ENCODE measurements around the gene SH3RF3. TPM values are rescaled to one million over a fixed set of nuclear protein-coding genes. Genes with fewer than 3 reads are reported as not detected.

The SH3RF3 gene
- total and polyA plus RNA-seq, 10 of the 15 experiments (the other 5 are each of a cell fraction or from before 2014, with no cell fraction given), result 0.08 to 8.8 (median 2.3) TPM

GRCh38 chr2:109306190-109306589 is 177.2 kb downstream of the SH3RF3 start:
- Histone ChIP-seq H3K36me3 (ENCODE audit: control insufficient read depth in 2 of 2, insufficient read depth in 2 of 2, low read length in 1 of 2) (no peaks in the 10 kb centered on the region), H3K79me2 (ENCODE audit: control insufficient read depth, insufficient read depth, low read length) (no peaks in the 10 kb centered on the region), H3K4me2 (ENCODE audit: control insufficient read depth, insufficient read depth) (no peak overlapping the region), H3K9ac (ENCODE audit: control insufficient read depth, insufficient read depth, low read length) (no peak overlapping the region), H3K27me3 (replicated peaks in 1 of 2; ENCODE audit: control insufficient read depth in 2 of 2, insufficient read depth in 2 of 2, low read length in 1 of 2) (no peaks in the 10 kb centered on the region), H3K4me1 (ENCODE audit: control insufficient read depth, insufficient read depth, low read length) (no peaks in the 10 kb centered on the region), H3K9me3 (replicated peaks; ENCODE audit: control insufficient read depth, insufficient read depth, low read length) (no peaks in the 10 kb centered on the region), H3K4me3 (no peak overlapping the region), H3K27ac (ENCODE audit: control insufficient read depth, insufficient read depth) (no peak overlapping the region), H4K20me1 (ENCODE audit: control insufficient read depth, insufficient read depth) (no peaks in the 10 kb centered on the region), H2AFZ (ENCODE audit: control insufficient read depth, low read depth, low read length) (no peak overlapping the region)
- WGBS (ENCODE audit: insufficient coverage, insufficient replicate concordance, low lambda C conversion rate, missing lambda C conversion rate), result 65% methylated on average over 10 of the region's 10 CpGs
- ChIA-PET RAD21 (ENCODE audit: unreplicated experiment) (no interaction called here), CTCF (interaction anchor here (1.0 kb wide), 1 partner anchor 30 kb away, joined by 3 read pairs; no protein-coding TSS in a partner anchor), POLR2A (no interaction called here), SMC1A (ENCODE audit: uncharacterized antibody, unreplicated experiment) (no interaction called here)
- DNase-seq (ENCODE audit: low read depth, low spot score) (no peak), ATAC-seq (no peak), FAIRE-seq (no peak)
- TF ChIP-seq, protein P1, sequence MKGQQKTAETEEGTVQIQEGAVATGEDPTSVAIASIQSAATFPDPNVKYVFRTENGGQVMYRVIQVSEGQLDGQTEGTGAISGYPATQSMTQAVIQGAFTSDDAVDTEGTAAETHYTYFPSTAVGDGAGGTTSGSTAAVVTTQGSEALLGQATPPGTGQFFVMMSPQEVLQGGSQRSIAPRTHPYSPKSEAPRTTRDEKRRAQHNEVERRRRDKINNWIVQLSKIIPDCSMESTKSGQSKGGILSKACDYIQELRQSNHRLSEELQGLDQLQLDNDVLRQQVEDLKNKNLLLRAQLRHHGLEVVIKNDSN (IDR thresholded peaks at IDR 0.05; ENCODE audit: borderline replicate concordance, extremely low read length, insufficient read depth, low read depth, low read length), result no peak
- no peak for TF ChIP-seq POU2F2 (IDR thresholded peaks at IDR 0.05; ENCODE audit: borderline replicate concordance, low read depth, low read length)
- intact Hi-C loops (cut with micrococcal nuclease; ENCODE audit: unreplicated experiment) (no loop called here), in situ Hi-C loops (cut with MboI) (no loop called here)
- BruUV-seq (replicated peaks), result no TSS peak

- intact Hi-C loops (cut with micrococcal nuclease; ENCODE audit: unreplicated experiment) (no loop called here), in situ Hi-C loops (cut with MboI) (no loop called here)
- POLR2A ChIA-PET, result no interaction called here
- RAD21 ChIA-PET (ENCODE audit: unreplicated experiment), result no interaction called here
- 3% methylated on average over 5 of the region's 5 CpGs for WGBS (ENCODE audit: insufficient coverage, insufficient replicate concordance, low lambda C conversion rate, missing lambda C conversion rate)
- BruUV-seq (replicated peaks), result no TSS peak
- Histone ChIP-seq H2AFZ (ENCODE audit: control insufficient read depth, low read depth, low read length) (no peak overlapping the region), H4K20me1 (ENCODE audit: control insufficient read depth, insufficient read depth) (no peaks in the 10 kb centered on the region), H3K27me3 (replicated peaks in 1 of 2; ENCODE audit: control insufficient read depth in 2 of 2, insufficient read depth in 2 of 2, low read length in 1 of 2) (no peaks in the 10 kb centered on the region), H3K36me3 (ENCODE audit: control insufficient read depth in 2 of 2, insufficient read depth in 2 of 2, low read length in 1 of 2) (no peaks in the 10 kb centered on the region), H3K9ac (ENCODE audit: control insufficient read depth, insufficient read depth, low read length) (no peak overlapping the region), H3K4me3 (no peak overlapping the region), H3K27ac (ENCODE audit: control insufficient read depth, insufficient read depth) (no peak overlapping the region), H3K9me3 (replicated peaks; ENCODE audit: control insufficient read depth, insufficient read depth, low read length) (no peaks in the 10 kb centered on the region), H3K4me1 (ENCODE audit: control insufficient read depth, insufficient read depth, low read length) (no peaks in the 10 kb centered on the region), H3K4me2 (ENCODE audit: control insufficient read depth, insufficient read depth) (no peak overlapping the region), H3K79me2 (ENCODE audit: control insufficient read depth, insufficient read depth, low read length) (no peaks in the 10 kb centered on the region)
- DNase-seq (ENCODE audit: low read depth, low spot score) (no peak), ATAC-seq (no peak), FAIRE-seq (no peak)
- CTCF ChIA-PET, result interaction anchor here (0.5 to 1.5 kb wide), 3 partner anchors 26 to 246 kb away, joined by 3 to 7 read pairs (median 3); no protein-coding TSS in a partner anchor
- SMC1A ChIA-PET (ENCODE audit: uncharacterized antibody, unreplicated experiment), result no interaction called here
- no peak for TF ChIP-seq SPI1 (IDR thresholded peaks at IDR 0.05; ENCODE audit: borderline replicate concordance, insufficient read depth, low read depth, low read length)
- no peak for TF ChIP-seq IRF5 (IDR thresholded peaks at IDR 0.05; ENCODE audit: borderline replicate concordance)
- TF ChIP-seq, protein P2, sequence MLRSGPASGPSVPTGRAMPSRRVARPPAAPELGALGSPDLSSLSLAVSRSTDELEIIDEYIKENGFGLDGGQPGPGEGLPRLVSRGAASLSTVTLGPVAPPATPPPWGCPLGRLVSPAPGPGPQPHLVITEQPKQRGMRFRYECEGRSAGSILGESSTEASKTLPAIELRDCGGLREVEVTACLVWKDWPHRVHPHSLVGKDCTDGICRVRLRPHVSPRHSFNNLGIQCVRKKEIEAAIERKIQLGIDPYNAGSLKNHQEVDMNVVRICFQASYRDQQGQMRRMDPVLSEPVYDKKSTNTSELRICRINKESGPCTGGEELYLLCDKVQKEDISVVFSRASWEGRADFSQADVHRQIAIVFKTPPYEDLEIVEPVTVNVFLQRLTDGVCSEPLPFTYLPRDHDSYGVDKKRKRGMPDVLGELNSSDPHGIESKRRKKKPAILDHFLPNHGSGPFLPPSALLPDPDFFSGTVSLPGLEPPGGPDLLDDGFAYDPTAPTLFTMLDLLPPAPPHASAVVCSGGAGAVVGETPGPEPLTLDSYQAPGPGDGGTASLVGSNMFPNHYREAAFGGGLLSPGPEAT (IDR thresholded peaks at IDR 0.05; ENCODE audit: low read depth), result no peak
- TF ChIP-seq SREBF2 (IDR thresholded peaks at IDR 0.05; ENCODE audit: low read length), result no peak
- TF ChIP-seq CBX3 (IDR thresholded peaks at IDR 0.05; ENCODE audit: borderline replicate concordance, low read depth), result no peak
- TF ChIP-seq E2F4 (IDR thresholded peaks at IDR 0.05; ENCODE audit: low read depth, low read length), result no peak
- no peak for TF ChIP-seq IRF3 (IDR thresholded peaks at IDR 0.05)
- TF ChIP-seq MEF2B (IDR thresholded peaks at IDR 0.05; ENCODE audit: partially characterized antibody, poor library complexity, severe bottlenecking), result no peak
These were observed 182.8 kb downstream of the SH3RF3 start for GRCh38 chr2:109311771-109312170.

Measured in GM12878 (cell line).